ENCODE data around the gene MARCHF2. TPM values are rescaled to one million over a fixed set of nuclear protein-coding genes. Genes with fewer than 3 reads are reported as not detected.
"Not testable (repeated sequence)": the region's sequence is repeated elsewhere in the genome, so short reads cannot be mapped to it uniquely, and the experiment has no call there.

MARCHF2 gene
- total RNA-seq, 2 experiments from 2014 or later: 20.0 to 22.2 TPM

DNA sequence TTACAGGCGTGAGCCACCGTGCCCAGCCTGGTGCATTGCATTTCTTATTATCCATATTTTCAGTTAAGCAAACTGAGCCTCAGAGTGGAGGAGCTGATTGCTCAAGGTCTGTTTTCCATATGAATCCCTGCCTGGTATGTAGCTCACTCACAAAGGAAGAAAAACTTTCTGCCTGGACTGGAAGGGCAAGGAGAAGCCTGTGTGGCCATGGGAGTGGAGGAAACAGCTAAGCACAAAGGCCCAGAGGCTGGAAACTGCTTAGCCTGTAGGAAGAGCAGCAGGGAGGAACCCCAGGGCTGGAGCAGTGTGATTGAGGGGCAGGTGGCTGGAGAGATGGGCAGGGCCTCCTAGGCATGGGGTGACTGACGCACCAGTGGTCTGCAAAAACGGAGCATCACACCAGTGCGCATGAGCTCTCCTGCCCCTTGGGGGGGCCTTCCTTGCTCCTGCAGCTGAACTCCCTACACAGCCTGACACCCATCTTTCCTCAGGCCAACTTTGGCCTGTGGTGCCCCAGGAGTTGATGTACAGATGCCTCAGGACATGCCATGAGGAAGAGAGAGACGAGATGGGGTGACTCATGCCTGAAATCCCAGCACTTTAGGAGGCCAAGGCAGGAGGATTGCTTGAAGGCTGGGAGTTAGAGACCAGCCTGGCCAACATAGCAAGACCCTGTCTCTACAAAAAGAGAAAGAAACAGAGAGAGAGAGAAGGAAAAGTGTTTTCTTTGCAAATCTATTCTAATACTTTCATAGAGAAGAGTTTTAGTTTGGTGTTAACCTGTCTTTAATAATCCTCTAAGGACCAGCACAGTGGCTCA lies 28.8 kb downstream of the MARCHF2 start:
- Mint-ChIP-seq H3K27me3 (no peaks in the 10 kb centered on the region), H3K36me3 (ENCODE audit: low read depth) (peaks cover 25% of the 10 kb centered on the region), H3K4me3 (peak overlapping the region; percentile 70), H3K9me3 (no peaks in the 10 kb centered on the region), H3K27ac (no peak overlapping the region), H3K4me1 (ENCODE audit: low read depth) (peaks cover 23% of the 10 kb centered on the region)
- POLR2A ChIA-PET: no interaction called here
- intact Hi-C loops (cut with DNase I, micrococcal nuclease): no loop called here
- CTCF ChIA-PET: no interaction called here
- no peak overlapping the region for H3K4me3 ChIP-seq (ENCODE audit: low read length)
- no peak overlapping the region for H3K27ac ChIP-seq (ENCODE audit: low read depth in 1 of 2, low read length in 2 of 2)
- no peak for ATAC-seq (ENCODE audit: poor library complexity)
- DNase-seq: no peak
- TF ChIP-seq, protein P1, sequence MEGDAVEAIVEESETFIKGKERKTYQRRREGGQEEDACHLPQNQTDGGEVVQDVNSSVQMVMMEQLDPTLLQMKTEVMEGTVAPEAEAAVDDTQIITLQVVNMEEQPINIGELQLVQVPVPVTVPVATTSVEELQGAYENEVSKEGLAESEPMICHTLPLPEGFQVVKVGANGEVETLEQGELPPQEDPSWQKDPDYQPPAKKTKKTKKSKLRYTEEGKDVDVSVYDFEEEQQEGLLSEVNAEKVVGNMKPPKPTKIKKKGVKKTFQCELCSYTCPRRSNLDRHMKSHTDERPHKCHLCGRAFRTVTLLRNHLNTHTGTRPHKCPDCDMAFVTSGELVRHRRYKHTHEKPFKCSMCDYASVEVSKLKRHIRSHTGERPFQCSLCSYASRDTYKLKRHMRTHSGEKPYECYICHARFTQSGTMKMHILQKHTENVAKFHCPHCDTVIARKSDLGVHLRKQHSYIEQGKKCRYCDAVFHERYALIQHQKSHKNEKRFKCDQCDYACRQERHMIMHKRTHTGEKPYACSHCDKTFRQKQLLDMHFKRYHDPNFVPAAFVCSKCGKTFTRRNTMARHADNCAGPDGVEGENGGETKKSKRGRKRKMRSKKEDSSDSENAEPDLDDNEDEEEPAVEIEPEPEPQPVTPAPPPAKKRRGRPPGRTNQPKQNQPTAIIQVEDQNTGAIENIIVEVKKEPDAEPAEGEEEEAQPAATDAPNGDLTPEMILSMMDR (IDR thresholded peaks at IDR 0.05): no peak
- H3K27me3 ChIP-seq (ENCODE audit: control insufficient read depth in 1 of 2, insufficient read depth in 2 of 2, low read length in 2 of 2): no peaks in the 10 kb centered on the region
- H3K9me3 ChIP-seq (ENCODE audit: control insufficient read depth in 1 of 2, insufficient read depth in 1 of 2, low read length in 2 of 2): no peaks in the 10 kb centered on the region
- peaks cover 24% of the 10 kb centered on the region for H3K4me1 ChIP-seq (ENCODE audit: insufficient read depth, low read length)
- H3K36me3 ChIP-seq (ENCODE audit: insufficient read depth, low read length): peaks cover 15% of the 10 kb centered on the region

DNA sequence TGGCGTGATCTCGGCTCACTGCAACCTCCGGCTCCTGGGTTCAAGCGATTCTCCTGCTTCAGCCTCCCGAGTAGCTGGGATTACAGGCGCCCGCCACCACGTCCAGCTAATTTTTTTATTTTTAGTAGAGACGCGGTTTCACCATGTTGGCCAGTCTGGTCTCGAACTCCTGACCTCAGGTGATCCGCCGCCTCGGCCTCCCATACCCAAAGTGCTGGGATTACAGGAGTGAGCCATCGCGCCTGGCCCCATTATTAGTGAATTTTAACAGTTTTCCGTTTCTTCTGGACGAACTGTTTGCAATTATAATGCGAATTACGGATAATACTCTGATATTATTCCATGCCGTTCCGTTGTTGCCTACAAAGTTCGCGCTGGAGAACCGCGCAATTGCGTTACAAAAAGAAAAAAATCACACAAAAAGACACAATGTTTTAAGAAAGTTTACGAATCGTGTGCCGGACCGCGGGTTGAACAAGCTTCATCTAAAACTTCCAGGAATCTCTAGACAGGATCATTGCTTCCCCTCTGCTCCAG lies 31.1 kb downstream of the MARCHF2 start:
- H3K9me3 ChIP-seq (ENCODE audit: control insufficient read depth in 1 of 2, insufficient read depth in 1 of 2, low read length in 2 of 2); ATAC-seq (ENCODE audit: poor library complexity); H3K9me3 Mint-ChIP-seq; DNase-seq; H3K27me3 Mint-ChIP-seq; H3K27me3 ChIP-seq (ENCODE audit: control insufficient read depth in 1 of 2, insufficient read depth in 2 of 2, low read length in 2 of 2): not testable (repeated sequence)
- Histone ChIP-seq H3K27ac (ENCODE audit: low read depth in 1 of 2, low read length in 2 of 2) (peak overlapping the region; percentile 52 to 93), H3K4me3 (ENCODE audit: low read length) (peak overlapping the region; percentile 97), H3K4me1 (ENCODE audit: insufficient read depth, low read length) (peaks cover 46% of the 10 kb centered on the region), H3K36me3 (ENCODE audit: insufficient read depth, low read length) (peaks cover 15% of the 10 kb centered on the region)
- Mint-ChIP-seq H3K27ac (peak overlapping the region; percentile 98), H3K4me3 (peak overlapping the region; percentile 100), H3K36me3 (ENCODE audit: low read depth) (peaks cover 43% of the 10 kb centered on the region), H3K4me1 (ENCODE audit: low read depth) (peaks cover 43% of the 10 kb centered on the region)
- ChIA-PET CTCF (interaction anchor here (1.1 to 2.3 kb wide), 4 partner anchors 31 to 137 kb away, joined by 3 to 7 read pairs (median 6); partner anchors contain the start of gene MARCHF2), POLR2A (interaction anchor here (0.6 to 4.7 kb wide), 27 partner anchors 8 to 387 kb away, joined by 3 to 47 read pairs (median 5); partner anchors contain the start of genes MARCHF2, MYO1F, NDUFA7 and RPS28)
- intact Hi-C loops (cut with DNase I, micrococcal nuclease): loop anchor here (1.0 to 2.0 kb wide), 3 partner anchors 31 to 70 kb away; partner anchors contain the start of genes MARCHF2 (in 1 of the 2), RAB11B (in 1 of the 2) and ZNF414 (in 1 of the 2)

DNA sequence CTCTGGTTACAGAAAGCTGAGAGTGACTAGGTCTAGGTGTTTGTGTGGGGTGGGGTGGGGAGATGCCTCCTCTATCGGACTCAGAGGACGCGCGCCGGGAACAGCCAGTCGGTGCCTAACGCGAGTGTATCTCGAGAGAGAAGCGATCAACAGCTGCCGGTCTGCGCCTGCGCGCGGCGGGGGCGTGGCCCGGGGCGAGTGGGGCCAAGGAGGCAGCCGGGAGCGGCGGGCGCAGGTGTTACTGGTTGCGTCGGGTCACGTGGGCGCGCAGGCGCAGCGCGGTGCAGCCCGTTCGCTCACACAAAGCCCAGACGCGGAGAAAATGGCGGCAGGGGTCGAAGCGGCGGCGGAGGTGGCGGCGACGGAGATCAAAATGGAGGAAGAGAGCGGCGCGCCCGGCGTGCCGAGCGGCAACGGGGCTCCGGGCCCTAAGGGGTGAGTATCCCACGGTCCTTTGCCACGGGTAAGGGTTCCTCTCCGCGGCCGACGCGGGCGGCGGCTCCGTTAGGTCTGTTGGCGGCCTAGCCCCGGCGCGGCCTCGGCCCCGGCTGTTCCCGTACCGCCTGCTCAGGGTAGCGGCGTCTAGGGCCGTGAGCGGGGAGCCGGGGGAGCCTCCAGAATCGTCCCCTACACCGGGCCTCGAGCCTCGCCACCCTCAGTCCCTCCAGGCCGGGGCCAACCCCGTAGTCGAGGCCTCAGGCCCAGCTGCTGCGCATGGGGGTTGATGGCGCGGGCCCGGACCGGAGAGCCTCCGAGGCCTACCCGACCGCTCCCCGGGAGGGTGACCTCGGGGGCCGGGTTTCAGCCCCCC lies 31.8 kb downstream of the MARCHF2 start, which contains the start of gene HNRNPM:
Gene HNRNPM (plus strand): TSS at position 299 of the 811 bp plus-strand sequence. CDS start 24 bp downstream, at position 323.
- Mint-ChIP-seq H3K36me3 (ENCODE audit: low read depth) (peaks cover 45% of the 10 kb centered on the region), H3K4me1 (ENCODE audit: low read depth) (peaks cover 47% of the 10 kb centered on the region), H3K9me3 (no peaks in the 10 kb centered on the region), H3K4me3 (peak within 1 kb of the TSS; percentile 100), H3K27ac (peak within 1 kb of the TSS; percentile 98), H3K27me3 (no peaks in the 10 kb centered on the region)
- peak; percentile 94 for ATAC-seq (ENCODE audit: poor library complexity)
- intact Hi-C loops (cut with DNase I, micrococcal nuclease): loop anchor here (1.0 to 2.0 kb wide), 3 partner anchors 32 to 69 kb away; partner anchors contain the start of genes MARCHF2 (in 2 of the 2), RAB11B (in 1 of the 2) and ZNF414 (in 1 of the 2)
- CTCF ChIA-PET: interaction anchor here (1.1 to 2.3 kb wide), 5 partner anchors 11 to 136 kb away, joined by 3 to 7 read pairs (median 5); partner anchors contain the start of gene MARCHF2
- Histone ChIP-seq H3K4me3 (ENCODE audit: low read length) (peak within 1 kb of the TSS; percentile 97), H3K27ac (ENCODE audit: low read depth in 1 of 2, low read length in 2 of 2) (peak within 1 kb of the TSS; percentile 86 to 93), H3K27me3 (ENCODE audit: control insufficient read depth in 1 of 2, insufficient read depth in 2 of 2, low read length in 2 of 2) (no peaks in the 10 kb centered on the region), H3K4me1 (ENCODE audit: insufficient read depth, low read length) (peaks cover 52% of the 10 kb centered on the region), H3K36me3 (ENCODE audit: insufficient read depth, low read length) (peaks cover 17% of the 10 kb centered on the region), H3K9me3 (ENCODE audit: control insufficient read depth in 1 of 2, insufficient read depth in 1 of 2, low read length in 2 of 2) (no peaks in the 10 kb centered on the region)
- POLR2A ChIA-PET: interaction anchor here (0.6 to 4.7 kb wide), 29 partner anchors 9 to 387 kb away, joined by 3 to 47 read pairs (median 5); partner anchors contain the start of genes MARCHF2, MYO1F, NDUFA7 and RPS28
- DNase-seq: peak; percentile 99 to 100 (median 100)
- TF ChIP-seq, protein P1 (IDR thresholded peaks at IDR 0.05): no peak

Measured in CD4-positive, alpha-beta T cell (primary cell).